HG03521 (cell line): ENCODE measurements around the gene LZIC.
"Not testable (repeated sequence)": the region's sequence is repeated elsewhere in the genome, so short reads cannot be mapped to it uniquely, and the experiment has no call there.

Experiments used
- ATAC-seq: cut with Tn5 transposase; IDR thresholded peaks from one replicate; pipeline ENCODE4 v1.9.1; 2021; ENCODE audit warnings: mild to moderate bottlenecking, moderate library complexity; ENCODE audit not compliant: unreplicated experiment

Gene LZIC

GRCh38 chr1:9942939-9943788 is at the start of gene LZIC, which contains the start of gene NMNAT1:
Gene LZIC (minus strand): TSS chr1:9943391. CDS start chr1:9936619, 6,772 bp downstream.
Gene NMNAT1 (plus strand): TSS chr1:9943475. CDS start chr1:9972074, 28,599 bp downstream.
- peak; percentile 97 for ATAC-seq

GRCh38 chr1:9992910-9993309 is 49.7 kb upstream of the LZIC start:
- no peak for ATAC-seq

- no peak for ATAC-seq
These were observed 47.8 kb upstream of the LZIC start for GRCh38 chr1:9990944-9991343.

- ATAC-seq = no peak
These were observed 46.6 kb upstream of the LZIC start for GRCh38 chr1:9989773-9990172.

DNA sequence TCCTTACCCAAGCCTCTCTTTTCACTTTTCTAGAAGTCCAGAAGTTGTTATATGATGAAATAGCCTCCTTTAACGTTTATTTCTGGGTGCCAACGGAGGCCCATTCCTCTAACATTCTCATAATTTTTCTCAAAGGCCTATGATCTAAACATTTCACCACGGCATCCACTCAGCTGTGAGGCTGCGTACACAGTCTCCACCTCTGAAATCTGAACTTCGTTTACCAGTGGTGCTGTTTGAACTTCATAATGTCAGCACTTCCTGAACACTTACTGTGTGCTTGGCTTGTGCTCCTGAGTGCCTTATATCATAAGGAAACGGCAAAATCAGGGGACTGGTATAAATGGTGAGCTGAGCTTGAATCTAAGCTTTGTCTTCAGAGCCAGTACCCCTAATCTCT is 41.8 kb upstream of the LZIC start:
- ATAC-seq = no peak

- no peak for ATAC-seq
These were observed 41.1 kb upstream of the LZIC start for GRCh38 chr1:9984253-9984652.

DNA sequence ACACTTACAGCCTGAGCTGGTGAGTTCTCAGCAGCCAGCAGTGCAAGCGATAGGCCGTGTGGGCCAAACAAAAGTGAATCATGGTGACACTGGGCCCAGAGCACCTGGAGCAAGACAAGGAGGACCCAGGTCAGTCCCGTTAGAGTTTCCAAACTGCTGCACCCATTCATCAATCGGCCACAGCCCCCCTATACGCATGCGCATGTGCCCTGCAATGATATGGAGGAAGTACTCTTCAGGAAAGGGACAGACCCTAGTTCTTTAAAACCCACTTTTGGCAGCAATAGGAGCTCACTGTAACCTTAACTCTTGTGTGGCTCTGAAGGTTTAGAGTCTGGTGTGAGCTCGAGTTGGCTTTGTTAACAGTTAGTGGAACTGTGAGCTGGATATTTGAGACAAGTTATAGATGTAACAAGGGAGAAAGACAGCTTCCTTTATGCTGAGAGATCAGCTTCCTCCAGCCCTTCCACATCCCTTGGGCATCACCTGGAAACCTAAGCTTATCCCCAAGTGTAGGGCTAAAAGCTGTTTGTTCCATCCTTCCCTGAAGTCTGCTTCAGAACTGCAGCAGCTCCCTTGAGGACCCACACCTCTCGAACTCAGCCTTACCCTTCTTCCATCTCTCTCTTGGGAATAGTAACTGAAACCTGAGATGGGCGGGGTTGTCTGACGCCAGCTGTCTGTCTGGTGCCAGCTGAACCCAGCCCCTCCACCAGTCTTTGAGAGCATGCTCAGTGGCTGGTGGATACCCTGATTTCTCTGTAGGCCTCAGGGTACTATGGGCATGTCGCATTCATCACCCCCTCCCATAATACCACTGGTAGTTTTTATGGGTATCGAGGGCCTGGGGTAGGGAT is 17.7 kb upstream of the LZIC start:
- no peak for ATAC-seq

DNA sequence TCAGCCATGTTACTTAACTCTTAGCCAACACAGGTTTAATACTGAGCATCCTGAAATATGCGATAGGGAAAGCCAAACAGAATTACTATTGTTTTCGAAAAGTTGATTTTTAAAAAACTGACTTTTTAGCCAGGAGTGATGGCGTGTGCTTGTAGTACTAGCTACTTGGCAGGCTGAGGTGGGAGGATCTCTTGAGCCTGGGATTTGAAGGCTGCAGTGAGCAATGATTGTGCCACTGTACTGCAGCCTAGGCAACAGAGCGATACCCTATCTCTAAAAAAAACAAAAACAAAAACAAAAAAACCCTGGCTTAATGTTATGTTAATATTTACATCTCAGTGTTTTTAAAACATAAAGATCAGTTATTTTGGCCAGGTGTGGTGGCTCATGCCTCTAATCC is 16.8 kb upstream of the LZIC start:
- no peak for ATAC-seq

GRCh38 chr1:9957726-9958125 is 14.5 kb upstream of the LZIC start:
- ATAC-seq = no peak

DNA sequence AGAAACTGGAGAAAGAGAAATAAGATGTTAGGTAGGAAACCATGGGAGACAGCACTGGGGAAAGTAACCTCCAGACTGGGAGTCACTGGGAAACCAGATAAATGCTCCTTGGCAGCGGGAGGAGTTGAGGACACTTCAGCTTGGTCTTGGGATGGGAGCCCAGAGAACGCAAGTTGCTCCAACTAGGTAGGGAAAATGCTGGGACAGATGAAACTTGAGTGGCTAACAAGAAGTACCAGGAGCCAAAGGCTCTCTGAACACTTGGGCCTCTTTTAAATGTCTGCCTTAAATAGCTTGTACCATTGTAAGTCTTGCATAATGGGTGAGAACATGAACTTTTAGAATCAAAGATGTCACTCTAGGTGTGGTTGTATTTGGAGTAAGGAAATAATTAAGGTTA is 3.1 kb upstream of the LZIC start:
- ATAC-seq = no peak

DNA sequence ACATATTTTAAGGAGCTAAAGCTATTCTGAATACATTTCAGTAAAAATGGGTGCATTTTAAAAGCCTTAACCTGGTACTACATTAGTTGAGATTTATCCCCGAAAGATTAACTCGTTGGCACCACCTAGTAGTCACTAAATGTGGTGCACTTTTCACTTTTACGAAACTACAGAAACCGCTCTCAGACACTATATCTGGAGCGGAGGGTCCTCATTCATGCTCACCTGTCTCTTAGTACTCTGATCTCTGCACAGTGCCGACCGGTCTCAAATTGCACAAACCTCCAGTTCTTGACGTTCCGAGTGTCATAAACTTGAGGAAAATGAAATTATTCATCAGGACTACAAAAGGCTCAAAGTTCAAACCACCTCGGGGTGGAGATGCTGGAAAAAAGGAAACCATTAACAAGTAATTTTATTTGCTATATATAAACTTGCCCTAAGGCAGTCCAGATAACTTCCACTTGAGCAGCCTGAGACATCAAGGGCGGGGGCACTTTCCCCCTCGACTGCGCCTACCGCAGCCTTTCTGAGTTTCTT is 722 bp downstream of the LZIC start:
- no peak for ATAC-seq

GRCh38 chr1:9929431-9930385 is 13.5 kb downstream of the LZIC start:
- ATAC-seq = no peak

GRCh38 chr1:9927259-9927658 is 15.9 kb downstream of the LZIC start:
- no peak for ATAC-seq

DNA sequence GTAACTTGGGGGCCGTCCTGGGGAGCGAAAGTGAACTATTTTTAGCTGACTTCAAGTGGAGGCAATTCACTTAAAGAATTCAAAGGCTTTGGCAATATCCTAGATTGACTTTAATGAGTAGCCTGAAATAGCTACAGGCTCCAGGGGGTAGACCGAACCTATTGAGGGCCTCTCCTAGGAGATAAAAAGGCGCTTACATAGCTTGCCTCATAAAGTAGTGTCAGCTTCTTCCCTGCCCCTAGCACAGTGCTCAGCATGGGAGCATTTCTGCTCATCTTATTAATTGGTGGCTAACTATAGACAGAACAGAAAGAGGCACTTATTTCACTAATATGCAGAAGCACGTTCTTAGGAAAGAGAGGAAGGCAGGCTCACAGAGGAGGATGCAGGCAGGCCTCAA is 20.8 kb downstream of the LZIC start:
- no peak for ATAC-seq

DNA sequence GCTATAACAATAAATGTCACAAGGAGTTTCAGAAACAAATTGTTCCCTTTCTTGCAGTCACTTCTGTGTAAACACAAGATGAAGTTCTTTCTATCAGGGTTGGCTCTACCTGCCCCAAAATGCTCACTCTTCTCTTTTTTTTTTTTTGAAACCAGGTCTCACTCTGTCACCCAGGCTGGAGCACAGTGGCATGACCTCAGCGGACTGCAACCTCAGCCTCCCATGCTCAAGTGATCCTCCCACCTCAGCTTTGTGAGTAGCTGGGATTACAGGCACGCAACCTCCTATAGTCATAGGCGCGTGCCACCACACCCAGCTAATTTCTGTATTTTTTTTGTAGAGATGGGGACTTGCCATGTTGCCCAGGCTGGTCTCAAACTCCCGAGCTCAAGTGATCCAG is 22.6 kb downstream of the LZIC start:
- ATAC-seq = no peak

GRCh38 chr1:9917901-9918300 is 25.3 kb downstream of the LZIC start:
- no peak for ATAC-seq

GRCh38 chr1:9917495-9917894 is 25.7 kb downstream of the LZIC start:
- ATAC-seq = not testable (repeated sequence)

DNA sequence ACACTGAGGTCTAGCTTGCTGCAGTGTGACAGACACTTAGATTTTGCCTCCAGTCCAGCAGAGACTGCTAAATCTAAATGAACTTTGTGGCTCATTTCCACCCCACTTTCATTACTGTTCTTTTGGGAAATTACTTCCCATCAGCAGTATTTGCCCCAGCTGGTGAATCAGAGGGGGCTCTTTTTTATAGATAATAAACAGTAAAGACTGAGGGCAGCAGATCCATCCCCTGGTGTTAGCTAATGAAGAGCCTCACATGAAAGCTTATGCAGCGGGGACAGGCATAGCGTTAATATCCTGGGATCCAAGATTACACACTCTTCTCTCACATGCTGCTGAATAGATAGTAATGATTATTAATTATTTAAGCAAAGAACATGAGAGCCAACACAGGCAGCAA is 26.7 kb downstream of the LZIC start:
- ATAC-seq = no peak

DNA sequence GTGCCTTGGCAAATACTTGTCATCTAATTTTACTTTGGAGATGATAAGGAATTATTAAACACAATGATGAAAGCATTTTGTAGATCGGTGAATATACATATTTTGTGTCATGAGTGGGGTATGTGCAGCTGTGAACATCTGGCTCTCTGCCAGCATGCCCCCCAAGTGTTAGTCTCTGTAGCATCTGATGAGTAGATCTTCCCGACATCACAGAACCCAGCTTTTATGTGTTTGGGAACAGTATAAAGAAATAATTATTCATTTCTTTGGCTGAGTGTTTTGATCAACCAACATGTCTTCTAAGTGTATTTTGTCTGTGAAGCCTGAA is 28.6 kb downstream of the LZIC start:
- no peak for ATAC-seq

- ATAC-seq = no peak
These were observed 30.8 kb downstream of the LZIC start for GRCh38 chr1:9912264-9912936.
